Activated B cell treated with CpG ODN at 0.5 μM for 24 hours (primary cell): ENCODE results near the gene TMEM209. TPM values are rescaled to one million over a fixed set of nuclear protein-coding genes. Genes with fewer than 3 reads are reported as not detected.
"Not testable (repeated sequence)": the region's sequence is repeated elsewhere in the genome, so short reads cannot be mapped to it uniquely, and the experiment has no call there.

ENCODE experiments used
- ATAC-seq: fragments of 200-7000 bp; cut with Tn5 transposase; one replicate; pipeline ENCODE4 v1.10.0; 2021; ENCODE audit warnings: low read depth, mild to moderate bottlenecking, moderate library complexity
- CTCF ChIA-PET: fragments of 350-600 bp; sonication (Branson Sonifier 250); formaldehyde crosslinking; loops from one replicate; lab custom pipeline; 2021; ENCODE audit warnings: antibody characterized with exemption; lab: Charles Lee
- POLR2A ChIA-PET: fragments of 350-600 bp; sonication (Branson Sonifier 250); formaldehyde crosslinking; loops from one replicate; lab custom pipeline; 2021; ENCODE audit warnings: antibody characterized with exemption; lab: Charles Lee
- DNase-seq: peaks from one replicate; pipeline ENCODE4 v3.0.0; 2022
- H3K27ac Mint-ChIP-seq: one replicate; pipeline ENCODE4 v1.8.0; 2020; ENCODE audit warnings: mixed read lengths
- H3K27me3 Mint-ChIP-seq: one replicate; pipeline ENCODE4 v1.8.0; 2021; ENCODE audit warnings: mixed read lengths
- H3K36me3 Mint-ChIP-seq: one replicate; pipeline ENCODE4 v1.8.0; 2021; ENCODE audit warnings: low read depth, mixed read lengths
- H3K4me1 Mint-ChIP-seq: one replicate; pipeline ENCODE4 v1.8.0; 2021; ENCODE audit warnings: mixed read lengths
- H3K4me3 Mint-ChIP-seq: one replicate; pipeline ENCODE4 v1.8.0; 2020; ENCODE audit warnings: mild to moderate bottlenecking, mixed read lengths
- H3K9me3 Mint-ChIP-seq: one replicate; pipeline ENCODE4 v1.8.0; 2020; ENCODE audit warnings: mixed read lengths
- intact Hi-C: fragments of 100-400 bp; cut with micrococcal nuclease; formaldehyde crosslinking; loops from one replicate; pipeline ENCODE4 v1.15.1; 2024
- total RNA-seq: library from RNA; stranded (reverse); gene quantifications from 2 replicates; pipeline ENCODE4 v1.2.3, GENCODE V29; 2022
- TF ChIP-seq, protein P1 (sequence below): fragments of 200-600 bp; IDR thresholded peaks from one replicate; pipeline ENCODE4 v1.8.0; 2022; ENCODE audit warnings: antibody characterized with exemption, mild to moderate bottlenecking

Gene TMEM209
- total RNA-seq, 1 donor from 2014 or later: 32.6 TPM

DNA sequence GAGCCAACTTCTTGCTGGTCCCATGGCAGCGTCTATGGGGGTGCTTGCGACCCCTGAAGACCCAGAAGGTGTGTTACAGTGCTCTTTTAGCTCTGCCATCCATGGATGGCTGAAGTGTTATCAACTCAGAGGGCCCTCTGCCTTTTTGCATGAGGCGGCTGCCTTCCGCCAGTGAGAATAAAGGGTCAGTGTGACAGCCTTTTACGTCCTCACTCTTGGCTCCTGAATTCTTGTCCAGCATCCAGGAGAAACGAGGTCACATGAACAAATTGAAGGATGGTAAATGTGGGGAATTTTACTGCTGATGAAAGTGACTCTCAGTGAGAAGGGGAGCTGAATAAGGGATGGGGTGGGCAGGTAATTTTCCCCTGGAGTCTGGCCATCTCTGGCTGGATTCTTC, 26.6 kb upstream of the TMEM209 start:
- no peaks in the 10 kb centered on the region for H3K4me1 Mint-ChIP-seq
- no peak overlapping the region for H3K27ac Mint-ChIP-seq
- intact Hi-C loops: no loop called here
- CTCF ChIA-PET: no interaction called here
- H3K36me3 Mint-ChIP-seq: no peaks in the 10 kb centered on the region
- H3K9me3 Mint-ChIP-seq: no peaks in the 10 kb centered on the region
- TF ChIP-seq, protein P1, sequence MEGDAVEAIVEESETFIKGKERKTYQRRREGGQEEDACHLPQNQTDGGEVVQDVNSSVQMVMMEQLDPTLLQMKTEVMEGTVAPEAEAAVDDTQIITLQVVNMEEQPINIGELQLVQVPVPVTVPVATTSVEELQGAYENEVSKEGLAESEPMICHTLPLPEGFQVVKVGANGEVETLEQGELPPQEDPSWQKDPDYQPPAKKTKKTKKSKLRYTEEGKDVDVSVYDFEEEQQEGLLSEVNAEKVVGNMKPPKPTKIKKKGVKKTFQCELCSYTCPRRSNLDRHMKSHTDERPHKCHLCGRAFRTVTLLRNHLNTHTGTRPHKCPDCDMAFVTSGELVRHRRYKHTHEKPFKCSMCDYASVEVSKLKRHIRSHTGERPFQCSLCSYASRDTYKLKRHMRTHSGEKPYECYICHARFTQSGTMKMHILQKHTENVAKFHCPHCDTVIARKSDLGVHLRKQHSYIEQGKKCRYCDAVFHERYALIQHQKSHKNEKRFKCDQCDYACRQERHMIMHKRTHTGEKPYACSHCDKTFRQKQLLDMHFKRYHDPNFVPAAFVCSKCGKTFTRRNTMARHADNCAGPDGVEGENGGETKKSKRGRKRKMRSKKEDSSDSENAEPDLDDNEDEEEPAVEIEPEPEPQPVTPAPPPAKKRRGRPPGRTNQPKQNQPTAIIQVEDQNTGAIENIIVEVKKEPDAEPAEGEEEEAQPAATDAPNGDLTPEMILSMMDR: no peak
- no peak for ATAC-seq
- H3K4me3 Mint-ChIP-seq: no peak overlapping the region
- POLR2A ChIA-PET: no interaction called here
- peaks cover 9% of the 10 kb centered on the region for H3K27me3 Mint-ChIP-seq
- DNase-seq: no peak

DNA sequence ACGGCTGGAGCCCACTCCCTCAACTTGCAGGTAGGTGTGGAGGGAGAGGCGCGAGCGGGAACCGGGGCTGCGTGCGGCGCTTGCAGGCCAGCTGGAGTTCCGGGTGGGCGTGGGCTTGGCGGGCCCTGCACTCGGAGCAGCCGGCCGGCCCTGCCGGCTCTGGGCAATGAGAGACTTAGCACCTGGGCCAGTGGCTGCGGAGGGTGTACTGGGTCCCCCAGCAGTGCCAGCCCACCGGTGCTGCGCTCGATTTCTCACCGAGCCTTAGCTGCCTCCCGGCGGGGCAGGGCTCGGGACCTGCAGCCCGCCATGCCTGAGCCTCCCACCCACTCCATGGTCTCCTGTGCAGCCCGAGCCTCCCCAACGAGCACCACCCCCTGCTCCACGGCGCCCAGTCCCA, 24.8 kb upstream of the TMEM209 start:
- intact Hi-C loops, H3K4me3 Mint-ChIP-seq, CTCF ChIA-PET, ATAC-seq, DNase-seq, H3K36me3 Mint-ChIP-seq, H3K27ac Mint-ChIP-seq, POLR2A ChIA-PET, H3K9me3 Mint-ChIP-seq, H3K27me3 Mint-ChIP-seq, H3K4me1 Mint-ChIP-seq: not testable (repeated sequence)

DNA sequence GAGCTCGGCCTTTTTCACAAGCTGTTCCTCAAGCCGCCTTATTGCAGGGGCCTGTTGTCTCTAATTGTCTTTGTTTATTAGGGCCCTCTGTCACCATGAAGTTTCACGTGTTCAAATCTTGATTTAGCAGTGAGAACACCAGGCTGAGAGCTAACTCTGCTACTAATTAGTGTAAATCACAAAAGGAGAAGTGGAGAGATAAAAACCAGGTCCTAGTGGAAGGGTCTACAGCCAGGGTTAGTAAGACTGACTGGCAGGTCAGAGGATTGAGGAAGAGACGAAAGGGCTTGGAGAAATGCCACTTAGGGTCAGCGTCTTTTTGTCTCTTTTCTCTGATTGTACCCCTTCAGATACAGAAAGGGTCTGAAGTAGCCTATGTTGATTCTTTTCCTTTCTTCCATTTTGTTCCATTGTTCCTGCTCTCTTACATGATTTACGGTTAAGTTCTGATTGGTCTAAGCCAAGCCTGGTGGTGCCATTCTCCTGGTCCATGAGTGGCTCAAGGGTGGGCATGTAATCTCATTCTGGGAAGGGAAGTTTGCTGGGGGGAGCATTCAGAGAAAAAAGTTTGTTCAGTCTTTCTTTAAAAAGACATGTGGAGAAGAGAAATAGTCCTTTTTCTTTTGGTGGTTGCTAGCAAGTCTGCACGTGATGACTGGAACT, 23.8 kb upstream of the TMEM209 start:
- Mint-ChIP-seq H3K4me1 (no peaks in the 10 kb centered on the region), H3K4me3 (no peak overlapping the region), H3K9me3 (no peaks in the 10 kb centered on the region), H3K27me3 (no peaks in the 10 kb centered on the region), H3K27ac (no peak overlapping the region), H3K36me3 (no peaks in the 10 kb centered on the region)
- intact Hi-C loops: no loop called here
- POLR2A ChIA-PET: no interaction called here
- ATAC-seq: no peak
- CTCF ChIA-PET: no interaction called here
- TF ChIP-seq, protein P1: no peak
- no peak for DNase-seq

DNA sequence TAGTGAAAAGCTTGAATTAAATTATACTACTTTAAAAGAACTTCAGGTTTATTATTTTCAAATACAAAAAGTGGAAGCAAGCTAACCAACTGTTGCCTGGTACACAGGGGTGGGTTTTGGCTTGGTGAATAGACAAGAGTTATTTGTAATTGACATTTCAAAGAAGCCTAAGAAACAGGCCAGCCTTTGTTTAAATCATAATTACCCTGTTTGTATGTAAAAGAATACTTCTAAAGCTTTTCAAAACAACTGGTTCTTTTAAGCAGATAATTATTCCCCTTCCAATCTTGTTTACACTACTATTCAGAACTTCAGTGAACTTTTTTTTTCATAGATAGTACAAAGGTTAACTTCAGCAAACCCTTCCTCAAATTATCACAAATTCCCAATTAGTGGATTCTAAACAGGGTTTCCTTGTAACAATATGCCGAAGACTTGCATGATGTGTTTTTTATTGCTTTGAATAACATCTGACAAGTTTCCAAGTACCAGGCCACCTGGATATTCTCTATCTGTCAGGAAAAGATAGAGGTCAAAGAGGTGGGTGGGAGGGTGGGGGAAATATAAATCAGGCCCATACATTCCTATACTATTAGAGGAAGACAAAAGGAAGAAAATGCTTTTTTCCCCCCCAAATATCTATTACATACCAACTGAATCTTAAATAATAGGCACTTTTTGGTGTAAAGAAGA, 22.8 kb upstream of the TMEM209 start:
- H3K4me3 Mint-ChIP-seq: no peak overlapping the region
- no peaks in the 10 kb centered on the region for H3K4me1 Mint-ChIP-seq
- H3K36me3 Mint-ChIP-seq: no peaks in the 10 kb centered on the region
- intact Hi-C loops: no loop called here
- no peak overlapping the region for H3K27ac Mint-ChIP-seq
- DNase-seq (no peak), ATAC-seq (no peak)
- ChIA-PET POLR2A (no interaction called here), CTCF (no interaction called here)
- TF ChIP-seq, protein P1: no peak
- no peaks in the 10 kb centered on the region for H3K27me3 Mint-ChIP-seq
- no peaks in the 10 kb centered on the region for H3K9me3 Mint-ChIP-seq

DNA sequence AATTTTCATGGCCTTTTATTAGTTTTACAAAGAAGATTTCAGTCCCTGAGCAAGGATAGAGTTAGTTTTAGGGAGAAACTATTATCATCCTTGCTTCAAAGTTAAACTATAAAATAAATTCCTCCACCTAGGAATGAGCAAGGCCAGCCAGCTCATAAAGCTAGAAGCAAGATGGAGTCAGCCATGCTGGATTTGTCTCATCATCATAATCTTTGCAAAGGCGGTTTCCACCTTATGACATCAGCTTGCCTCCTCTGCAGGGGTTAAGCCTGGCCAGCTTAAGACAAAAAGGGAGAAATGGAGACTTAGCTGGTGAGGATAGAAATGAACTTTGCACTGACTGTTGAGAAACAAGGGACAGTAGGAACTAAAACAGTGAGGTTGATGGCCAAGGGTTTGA, 21.1 kb upstream of the TMEM209 start:
- intact Hi-C loops: no loop called here
- CTCF ChIA-PET: no interaction called here
- no peaks in the 10 kb centered on the region for H3K36me3 Mint-ChIP-seq
- H3K27ac Mint-ChIP-seq: no peak overlapping the region
- no peaks in the 10 kb centered on the region for H3K4me1 Mint-ChIP-seq
- POLR2A ChIA-PET: no interaction called here
- no peak overlapping the region for H3K4me3 Mint-ChIP-seq
- TF ChIP-seq, protein P1: no peak
- no peak for ATAC-seq
- no peak for DNase-seq
- no peaks in the 10 kb centered on the region for H3K9me3 Mint-ChIP-seq
- H3K27me3 Mint-ChIP-seq: no peaks in the 10 kb centered on the region

DNA sequence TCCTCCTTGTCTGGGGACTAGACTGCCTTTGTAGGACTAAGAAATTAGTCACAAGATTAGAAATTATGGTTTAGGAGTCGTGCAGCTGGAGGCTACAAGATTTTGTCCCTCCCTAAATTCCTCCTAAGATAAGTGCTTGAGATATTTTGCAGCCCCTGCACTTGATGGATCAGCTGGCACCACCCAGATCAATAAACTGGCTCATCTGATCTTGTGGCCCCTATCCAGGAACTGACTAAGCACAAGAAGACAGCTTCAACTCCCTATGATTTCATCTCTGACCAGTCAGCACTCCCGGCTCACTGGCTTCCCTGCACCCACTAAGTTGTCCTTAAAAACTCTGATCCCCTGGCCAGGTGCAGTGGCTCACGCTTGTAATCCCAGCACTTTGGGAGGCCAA, 19.7 kb upstream of the TMEM209 start:
- H3K4me3 Mint-ChIP-seq, POLR2A ChIA-PET, H3K27me3 Mint-ChIP-seq, intact Hi-C loops, ATAC-seq, DNase-seq, H3K4me1 Mint-ChIP-seq, H3K9me3 Mint-ChIP-seq, H3K27ac Mint-ChIP-seq, CTCF ChIA-PET, H3K36me3 Mint-ChIP-seq: not testable (repeated sequence)
